Caco-2 (cell line): ENCODE measurements around the gene USH2A. TPM values are rescaled to one million over a fixed set of nuclear protein-coding genes. Genes with fewer than 3 reads are reported as not detected.

Experiments
- BruUV-seq: library from RNA; stranded (reverse); fragments of 400-500 nt; replicated peaks from 2 replicates; lab custom pipeline; 2021; lab: Mats Ljungman, UMichigan
- CTCF ChIA-PET: fragments of 300-600 bp; sonication (Branson Sonifier 250); formaldehyde crosslinking; loops from one replicate; lab custom pipeline; 2022; ENCODE audit warnings: antibody characterized with exemption; lab: Charles Lee
- POLR2A ChIA-PET: fragments of 300-600 bp; sonication (Branson Sonifier 250); formaldehyde crosslinking; loops from one replicate; lab custom pipeline; 2022; ENCODE audit warnings: antibody characterized with exemption; lab: Charles Lee
- DNase-seq, 2 experiments: peaks; one replicate each; pipeline versions ENCODE4 v3.0.0 to v3.0.0-alpha.2; 2020 to 2022
- H3K27me3 ChIP-seq: replicated peaks from 2 replicates; pipeline ENCODE4 v1.6.0; 2011; ENCODE audit warnings: low read length; ENCODE audit not compliant: control insufficient read depth, insufficient read depth
- H3K36me3 ChIP-seq: 2 replicates; pipeline ENCODE4 v1.5.1; 2011; ENCODE audit warnings: low read length; ENCODE audit not compliant: control insufficient read depth, insufficient read depth
- H3K4me1 ChIP-seq: fragments of 250-450 bp; sonication (Bioruptor Pico); 2 replicates; pipeline ENCODE4 v1.5.1; 2020; ENCODE audit warnings: mild to moderate bottlenecking
- H3K4me3 ChIP-seq: 2 replicates; pipeline ENCODE4 v1.5.1; 2011; ENCODE audit warnings: low read depth, mild to moderate bottlenecking, control low read depth, low read length
- H3K9me3 ChIP-seq: fragments of 250-450 bp; sonication (Bioruptor Pico); 2 replicates; pipeline ENCODE4 v1.5.1; 2020; ENCODE audit warnings: mild to moderate bottlenecking, moderate library complexity
- H3K27ac Mint-ChIP-seq: one replicate; pipeline ENCODE4 v1.8.0; 2022; ENCODE audit warnings: mixed read lengths; ENCODE audit not compliant: unreplicated experiment
- H3K27me3 Mint-ChIP-seq: one replicate; pipeline ENCODE4 v1.8.0; 2022; ENCODE audit warnings: mixed read lengths; ENCODE audit not compliant: insufficient read depth, unreplicated experiment
- H3K36me3 Mint-ChIP-seq: one replicate; pipeline ENCODE4 v1.8.0; 2022; ENCODE audit warnings: mild to moderate bottlenecking, mixed read lengths; ENCODE audit not compliant: insufficient read depth, unreplicated experiment
- H3K4me1 Mint-ChIP-seq: one replicate; pipeline ENCODE4 v1.8.0; 2022; ENCODE audit warnings: low read depth, mixed read lengths; ENCODE audit not compliant: unreplicated experiment
- H3K4me3 Mint-ChIP-seq: one replicate; pipeline ENCODE4 v1.8.0; 2022; ENCODE audit warnings: mild to moderate bottlenecking, moderate library complexity, mixed read lengths; ENCODE audit not compliant: unreplicated experiment
- H3K9me3 Mint-ChIP-seq: one replicate; pipeline ENCODE4 v1.8.0; 2022; ENCODE audit warnings: mixed read lengths; ENCODE audit not compliant: unreplicated experiment
- intact Hi-C: fragments of 100-400 bp; cut with micrococcal nuclease; formaldehyde crosslinking; loops from one replicate; pipeline ENCODE4 v1.10.0; 2022; ENCODE audit not compliant: unreplicated experiment
- total RNA-seq: library from RNA; stranded (reverse); gene quantifications from 2 replicates; pipeline ENCODE4 v1.2.3, GENCODE V29; 2022
- TF ChIP-seq, protein P1 (sequence below), 2 experiments: fragments of 200-600 bp in 1 of 2; IDR thresholded peaks; 1 replicate in 1 of 2; 2 replicates in 1 of 2; pipeline versions ENCODE4 v1.5.1 to v1.8.0; 2011 to 2022; ENCODE audit warnings: antibody characterized with exemption in 1 of 2, control low read depth in 1 of 2, inconsistent platforms in 1 of 2, low read depth in 1 of 2, low read length in 1 of 2, mild to moderate bottlenecking in 1 of 2, moderate library complexity in 1 of 2; ENCODE audit not compliant: insufficient read depth in 1 of 2, severe bottlenecking in 1 of 2, unreplicated experiment in 1 of 2

The USH2A gene
- total RNA-seq, 1 experiment from 2014 or later = 0.11 TPM

DNA sequence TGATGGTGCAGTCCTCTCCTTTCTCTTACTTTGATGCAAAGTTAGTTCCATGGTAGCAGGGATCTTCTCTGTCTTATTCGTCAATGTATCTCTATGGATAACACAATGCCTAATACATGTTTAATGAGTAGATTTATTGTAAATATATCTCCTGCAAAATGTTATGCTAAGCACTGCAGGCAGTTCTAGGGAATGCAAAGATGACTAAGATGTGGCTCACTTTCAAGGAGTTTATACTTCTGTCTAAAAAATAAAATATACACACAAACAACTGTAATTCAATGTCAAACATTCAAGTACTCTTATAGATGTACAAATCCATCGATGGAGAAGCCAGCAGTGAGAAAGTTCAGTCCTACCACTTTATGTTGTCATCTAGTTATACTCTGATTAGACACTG, 661.8 kb downstream of the USH2A start:
- ChIA-PET POLR2A (no interaction called here), CTCF (no interaction called here)
- Mint-ChIP-seq H3K27me3 (peaks cover 18% of the 10 kb centered on the region), H3K4me1 (no peaks in the 10 kb centered on the region), H3K9me3 (no peaks in the 10 kb centered on the region), H3K36me3 (no peaks in the 10 kb centered on the region), H3K4me3 (no peak overlapping the region), H3K27ac (no peak overlapping the region)
- no TSS peak for BruUV-seq
- intact Hi-C loops = no loop called here
- Histone ChIP-seq H3K4me3 (no peak overlapping the region), H3K4me1 (no peaks in the 10 kb centered on the region), H3K36me3 (no peaks in the 10 kb centered on the region), H3K9me3 (no peaks in the 10 kb centered on the region), H3K27me3 (no peaks in the 10 kb centered on the region)
- DNase-seq = no peak
- TF ChIP-seq, protein P1, sequence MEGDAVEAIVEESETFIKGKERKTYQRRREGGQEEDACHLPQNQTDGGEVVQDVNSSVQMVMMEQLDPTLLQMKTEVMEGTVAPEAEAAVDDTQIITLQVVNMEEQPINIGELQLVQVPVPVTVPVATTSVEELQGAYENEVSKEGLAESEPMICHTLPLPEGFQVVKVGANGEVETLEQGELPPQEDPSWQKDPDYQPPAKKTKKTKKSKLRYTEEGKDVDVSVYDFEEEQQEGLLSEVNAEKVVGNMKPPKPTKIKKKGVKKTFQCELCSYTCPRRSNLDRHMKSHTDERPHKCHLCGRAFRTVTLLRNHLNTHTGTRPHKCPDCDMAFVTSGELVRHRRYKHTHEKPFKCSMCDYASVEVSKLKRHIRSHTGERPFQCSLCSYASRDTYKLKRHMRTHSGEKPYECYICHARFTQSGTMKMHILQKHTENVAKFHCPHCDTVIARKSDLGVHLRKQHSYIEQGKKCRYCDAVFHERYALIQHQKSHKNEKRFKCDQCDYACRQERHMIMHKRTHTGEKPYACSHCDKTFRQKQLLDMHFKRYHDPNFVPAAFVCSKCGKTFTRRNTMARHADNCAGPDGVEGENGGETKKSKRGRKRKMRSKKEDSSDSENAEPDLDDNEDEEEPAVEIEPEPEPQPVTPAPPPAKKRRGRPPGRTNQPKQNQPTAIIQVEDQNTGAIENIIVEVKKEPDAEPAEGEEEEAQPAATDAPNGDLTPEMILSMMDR (IDR thresholded peaks at IDR 0.05; ENCODE audit: insufficient read depth in 1 of 2, low read depth in 1 of 2, low read length in 1 of 2, severe bottlenecking in 1 of 2, unreplicated experiment in 1 of 2) = no peak

DNA sequence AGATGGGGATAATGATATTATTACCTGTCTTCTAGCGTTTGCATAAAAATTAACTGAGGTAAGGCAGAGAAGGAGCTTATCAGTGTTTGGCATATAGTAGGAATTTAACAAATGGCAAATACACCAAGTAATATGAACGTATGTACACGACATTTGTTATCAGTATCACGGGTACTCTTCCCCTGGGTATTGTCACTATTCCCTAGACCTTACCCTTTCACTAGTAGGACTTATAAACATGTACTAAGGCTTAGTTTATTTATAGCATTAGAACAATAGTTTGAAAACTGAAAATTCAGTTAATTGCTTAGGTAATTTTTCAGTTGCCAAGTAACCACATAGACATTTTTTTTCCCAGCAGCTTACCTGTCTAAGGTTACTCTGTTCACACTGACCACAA, 669.1 kb downstream of the USH2A start:
- BruUV-seq = no TSS peak
- intact Hi-C loops = no loop called here
- H3K27ac Mint-ChIP-seq = no peak overlapping the region
- TF ChIP-seq, protein P1 (IDR thresholded peaks at IDR 0.05; ENCODE audit: insufficient read depth in 1 of 2, low read depth in 1 of 2, low read length in 1 of 2, severe bottlenecking in 1 of 2, unreplicated experiment in 1 of 2) = no peak
- no peak overlapping the region for H3K4me3 Mint-ChIP-seq
- Histone ChIP-seq H3K36me3 (no peaks in the 10 kb centered on the region), H3K9me3 (no peaks in the 10 kb centered on the region), H3K4me1 (no peaks in the 10 kb centered on the region), H3K27me3 (no peaks in the 10 kb centered on the region), H3K4me3 (no peak overlapping the region)
- no peaks in the 10 kb centered on the region for H3K27me3 Mint-ChIP-seq
- no peaks in the 10 kb centered on the region for H3K36me3 Mint-ChIP-seq
- CTCF ChIA-PET = no interaction called here
- H3K4me1 Mint-ChIP-seq = no peaks in the 10 kb centered on the region
- no peaks in the 10 kb centered on the region for H3K9me3 Mint-ChIP-seq
- DNase-seq = no peak
- POLR2A ChIA-PET = no interaction called here

DNA sequence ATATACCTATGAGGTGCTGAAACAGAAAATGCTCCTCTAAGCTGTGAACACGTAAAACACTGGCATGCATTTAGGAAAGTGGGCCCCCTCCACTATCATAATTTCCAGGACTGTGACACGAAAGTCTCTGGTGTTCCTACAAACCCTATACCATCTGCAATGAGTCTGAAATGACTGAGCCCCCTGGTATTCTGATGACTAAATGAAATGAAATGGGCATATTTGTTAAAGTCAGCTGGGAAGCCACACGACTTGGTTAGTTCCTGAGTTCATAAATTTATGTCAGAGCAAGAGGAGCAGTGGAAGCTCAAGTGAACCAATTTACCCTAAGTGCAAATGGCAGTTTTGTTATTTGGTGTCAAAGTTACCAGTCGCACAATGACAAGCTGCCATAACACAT, 673.8 kb downstream of the USH2A start:
- Mint-ChIP-seq H3K27me3 (no peaks in the 10 kb centered on the region), H3K27ac (no peak overlapping the region), H3K4me1 (no peaks in the 10 kb centered on the region), H3K4me3 (no peak overlapping the region), H3K36me3 (no peaks in the 10 kb centered on the region), H3K9me3 (no peaks in the 10 kb centered on the region)
- intact Hi-C loops = no loop called here
- Histone ChIP-seq H3K27me3 (no peaks in the 10 kb centered on the region), H3K4me3 (no peak overlapping the region), H3K4me1 (no peaks in the 10 kb centered on the region), H3K36me3 (no peaks in the 10 kb centered on the region), H3K9me3 (no peaks in the 10 kb centered on the region)
- POLR2A ChIA-PET = no interaction called here
- TF ChIP-seq, protein P1 (IDR thresholded peaks at IDR 0.05; ENCODE audit: insufficient read depth in 1 of 2, low read depth in 1 of 2, low read length in 1 of 2, severe bottlenecking in 1 of 2, unreplicated experiment in 1 of 2) = no peak
- DNase-seq = no peak
- BruUV-seq = no TSS peak
- CTCF ChIA-PET = no interaction called here
